B cell (primary cell): ENCODE results near the gene HLA-DMB. TPM values are rescaled to one million over a fixed set of nuclear protein-coding genes. Genes with fewer than 3 reads are reported as not detected.

Experiments
- ATAC-seq: fragments of 200-7000 bp; cut with Tn5 transposase; one replicate; pipeline ENCODE4 v1.10.0; 2021; ENCODE audit warnings: low read depth, mild to moderate bottlenecking, moderate number of reproducible peaks, moderate library complexity
- CTCF ChIA-PET: fragments of 350-600 bp; sonication (Branson Sonifier 250); formaldehyde crosslinking; loops from one replicate; lab custom pipeline; 2021; ENCODE audit warnings: antibody characterized with exemption, inconsistent platforms; lab: Charles Lee
- POLR2A ChIA-PET: fragments of 350-600 bp; sonication (Branson Sonifier 250); formaldehyde crosslinking; loops from one replicate; lab custom pipeline; 2021; ENCODE audit warnings: antibody characterized with exemption; lab: Charles Lee
- DNase-seq: peaks from one replicate; pipeline ENCODE4 v3.0.0; 2013
- H2AFZ ChIP-seq: 2 replicates; pipeline ENCODE4 v1.6.1; 2012; ENCODE audit warnings: mild to moderate bottlenecking, low read depth, low read length; ENCODE audit not compliant: insufficient read depth, poor library complexity, severe bottlenecking
- H3K27ac ChIP-seq, 2 donors: 1 replicate in 1 of 2; 2 replicates in 1 of 2; pipeline ENCODE4 v1.5.1; 2012 to 2013; ENCODE audit warnings: low read length in 2 of 2, mild to moderate bottlenecking in 2 of 2, moderate library complexity in 1 of 2
- H3K27me3 ChIP-seq, 4 experiments: fragments of 200-600 bp in 1 of 4; sonication (generic) in 1 of 4; replicated peaks in 1 of 4; 1 replicate in 2 of 4; 2 replicates in 2 of 4; pipeline versions ENCODE4 v1.6.1 to v1.7.0; 2013 to 2016; ENCODE audit warnings: low read length in 3 of 4, mild to moderate bottlenecking in 2 of 4, mixed read lengths in 1 of 4, moderate library complexity in 1 of 4; ENCODE audit not compliant: insufficient read depth in 4 of 4, control insufficient read depth in 3 of 4; ENCODE audit errors: control extremely low read depth in 1 of 4
- H3K36me3 ChIP-seq, 2 experiments: replicated peaks in 1 of 2; 1 replicate in 1 of 2; 2 replicates in 1 of 2; pipeline versions ENCODE4 v1.6.1 to v1.7.1; 2013; ENCODE audit warnings: low read length in 1 of 2; ENCODE audit not compliant: insufficient read depth in 2 of 2, control insufficient read depth in 1 of 2; ENCODE audit errors: control extremely low read depth in 1 of 2, extremely low read depth in 1 of 2
- H3K4me1 ChIP-seq, 2 donors: fragments of 200-600 bp in 1 of 2; sonication (generic) in 1 of 2; 1 replicate in 1 of 2; 2 replicates in 1 of 2; pipeline versions ENCODE4 v1.5.1 to v1.6.1; 2013 to 2017; ENCODE audit warnings: low read length in 2 of 2; ENCODE audit not compliant: control insufficient read depth in 2 of 2, insufficient read depth in 2 of 2
- H3K4me2 ChIP-seq: replicated peaks from 2 replicates; pipeline ENCODE3; 2012; ENCODE audit warnings: mild to moderate bottlenecking, low read depth, low read length; ENCODE audit not compliant: poor library complexity, severe bottlenecking
- H3K4me3 ChIP-seq, 5 experiments: fragments of 200-600 bp in 1 of 5; sonication (generic) in 1 of 5; 1 replicate in 3 of 5; 2 replicates in 2 of 5; pipeline versions ENCODE4 v1.5.1 to v1.7.0; 2011 to 2016; ENCODE audit warnings: low read length in 4 of 5, mild to moderate bottlenecking in 4 of 5, low read depth in 2 of 5, control low read depth in 1 of 5, moderate library complexity in 1 of 5; ENCODE audit not compliant: insufficient read depth in 1 of 5; ENCODE audit errors: control extremely low read depth in 1 of 5, extremely low read depth in 1 of 5
- H3K79me2 ChIP-seq: fragments of 200-600 bp; sonication (generic); one replicate; pipeline ENCODE4 v1.6.0; 2016; ENCODE audit warnings: low read length; ENCODE audit not compliant: control insufficient read depth, insufficient read depth
- H3K9ac ChIP-seq: fragments of 200-600 bp; sonication (generic); 2 replicates; pipeline ENCODE4 v1.6.1; 2017; ENCODE audit warnings: mild to moderate bottlenecking, low read length, moderate library complexity
- H3K9me3 ChIP-seq, 3 donors: one replicate each; pipeline versions ENCODE4 v1.6.1 to v1.7.1; 2013; ENCODE audit warnings: low read length in 2 of 3; ENCODE audit not compliant: control insufficient read depth in 2 of 3, insufficient read depth in 1 of 3; ENCODE audit errors: control extremely low read depth in 1 of 3
- H4K20me1 ChIP-seq: 2 replicates; pipeline ENCODE4 v1.6.0; 2012; ENCODE audit warnings: mild to moderate bottlenecking, low read length; ENCODE audit not compliant: insufficient read depth, control insufficient read depth, poor library complexity, severe bottlenecking
- H3K27ac Mint-ChIP-seq: one replicate; pipeline ENCODE4 v1.8.0; 2021; ENCODE audit warnings: mixed read lengths
- H3K27me3 Mint-ChIP-seq: one replicate; pipeline ENCODE4 v1.8.0; 2021; ENCODE audit warnings: mixed read lengths
- H3K4me1 Mint-ChIP-seq: one replicate; pipeline ENCODE4 v1.8.0; 2021; ENCODE audit warnings: mixed read lengths
- H3K4me3 Mint-ChIP-seq: one replicate; pipeline ENCODE4 v1.8.0; 2021; ENCODE audit warnings: mixed read lengths
- H3K9me3 Mint-ChIP-seq: one replicate; pipeline ENCODE4 v1.8.0; 2022; ENCODE audit warnings: mixed read lengths; ENCODE audit not compliant: insufficient read depth
- CTCF ChIP-seq: fragments of 200-600 bp; IDR thresholded peaks from one replicate; pipeline ENCODE4 v1.8.0; 2022; ENCODE audit warnings: antibody characterized with exemption, mild to moderate bottlenecking
- EZH2 ChIP-seq: IDR thresholded peaks from 2 replicates; pipeline ENCODE4 v1.6.1; 2012; ENCODE audit warnings: borderline replicate concordance, low read depth, mild to moderate bottlenecking, moderate library complexity, low read length; ENCODE audit not compliant: insufficient read depth, poor library complexity, severe bottlenecking
- WGBS: methylation state at CpG from one replicate; pipeline ENCODE4 v1.1.5; 2013; ENCODE audit warnings: missing lambda C conversion rate; ENCODE audit not compliant: insufficient coverage; 5-methylcytosine and 5-hydroxymethylcytosine counted together
- intact Hi-C: fragments of 100-400 bp; cut with micrococcal nuclease; formaldehyde crosslinking; loops from one replicate; pipeline ENCODE4 v1.10.0; 2022
- polyA plus RNA-seq: library from polyadenylated mRNA; depleted of rRNA; stranded (reverse); fragments of >200 nt; gene quantifications from 2 replicates; pipeline ENCODE4 v1.2.3, GENCODE V29; 2012
- total RNA-seq, 2 donors: library from RNA; stranded (reverse); fragments of 120-200 nt in 1 of 2; gene quantifications; 1 replicate in 1 of 2; 2 replicates in 1 of 2; pipeline versions ENCODE4 v1.2.3 to v1.2.4, GENCODE V29; 2013 to 2022

Gene HLA-DMB
- total and polyA plus RNA-seq, 2 donors (not counting 1 experiment from before 2014, with no cell fraction given) = 593 to 656 TPM

GRCh38 chr6:32937230-32937633 lies 3.6 kb downstream of the HLA-DMB start:
- peak overlapping the region; percentile 1 to 100 (median 95) for H3K4me3 ChIP-seq
- H3K27me3 ChIP-seq = no peaks in the 10 kb centered on the region
- peaks cover 68 to 81% of the 10 kb centered on the region in 2 donors for H3K4me1 ChIP-seq
- intact Hi-C loops = no loop called here
- H3K27ac Mint-ChIP-seq = peak overlapping the region; percentile 85
- H4K20me1 ChIP-seq = peaks cover 8% of the 10 kb centered on the region
- POLR2A ChIA-PET = interaction anchor here (0.7 to 1.2 kb wide), 2 partner anchors 17 to 32 kb away, joined by 3 to 8 read pairs; partner anchors contain the start of gene BRD2
- ATAC-seq (no peak), DNase-seq (peak; percentile 10)
- H3K4me2 ChIP-seq = peak overlapping the region; percentile 81
- 40% methylated on average over 1 of the region's 8 CpGs for WGBS
- peak overlapping the region; percentile 93 for H3K9ac ChIP-seq
- TF ChIP-seq EZH2 (no peak), CTCF (no peak)
- H3K9me3 Mint-ChIP-seq = no peaks in the 10 kb centered on the region
- CTCF ChIA-PET = interaction anchor here (0.8 to 15.8 kb wide), 8 partner anchors 16 to 52 kb away, joined by 3 to 462 read pairs (median 30); partner anchors contain the start of genes BRD2 and HLA-DMA
- peaks cover 9 to 65% of the 10 kb centered on the region in 2 experiments for H3K36me3 ChIP-seq
- peak overlapping the region; percentile 83 for H3K4me3 Mint-ChIP-seq
- H3K9me3 ChIP-seq = no peaks in the 10 kb centered on the region
- H3K27me3 Mint-ChIP-seq = no peaks in the 10 kb centered on the region
- peaks cover 73% of the 10 kb centered on the region for H3K79me2 ChIP-seq
- H3K4me1 Mint-ChIP-seq = peaks cover 80% of the 10 kb centered on the region
- peak overlapping the region; percentile 8 to 98 for H3K27ac ChIP-seq
- H2AFZ ChIP-seq = no peak overlapping the region
